Astrocyte (in vitro differentiated cells and primary cell): Measurements from ENCODE around the gene CENPB. TPM values are rescaled to one million over a fixed set of nuclear protein-coding genes. Genes with fewer than 3 reads are reported as not detected.
A peak's percentile ranks its signal among the peaks of the same experiment; 100 is the strongest.

ENCODE experiments used
- DNase-seq: peaks from one replicate; pipeline ENCODE4 v3.0.0-alpha.2; 2010; ENCODE audit warnings: low read depth
- FAIRE-seq: peaks from 2 replicates; lab custom pipeline; 2011; peaks lifted over from hg19 to GRCh38; lab: Jason Lieb, UNC
- H2AFZ ChIP-seq: 2 replicates; pipeline ENCODE4 v1.6.0; 2012; ENCODE audit warnings: low read depth, low read length, inconsistent platforms
- H3K27ac ChIP-seq: 2 replicates; pipeline ENCODE4 v1.5.1; 2011; ENCODE audit warnings: low read depth, low read length, inconsistent platforms
- H3K27me3 ChIP-seq: 2 replicates; pipeline ENCODE4 v1.6.0; 2011; ENCODE audit warnings: low read length, inconsistent platforms; ENCODE audit not compliant: insufficient read depth
- H3K36me3 ChIP-seq: 2 replicates; pipeline ENCODE4 v1.5.1; 2011; ENCODE audit warnings: low read length, inconsistent platforms; ENCODE audit not compliant: insufficient read depth
- H3K4me1 ChIP-seq: 2 replicates; pipeline ENCODE4 v1.5.1; 2011; ENCODE audit warnings: low read length, inconsistent platforms; ENCODE audit not compliant: insufficient read depth
- H3K4me2 ChIP-seq: 2 replicates; pipeline ENCODE4 v1.6.0; 2012; ENCODE audit warnings: low read length, inconsistent platforms
- H3K4me3 ChIP-seq: 2 replicates; pipeline ENCODE4 v1.5.1; 2011; ENCODE audit warnings: low read depth, mild to moderate bottlenecking, low read length, inconsistent platforms; ENCODE audit not compliant: insufficient read depth
- H3K79me2 ChIP-seq: 2 replicates; pipeline ENCODE4 v1.6.0; 2012; ENCODE audit warnings: mild to moderate bottlenecking, low read length, inconsistent platforms; ENCODE audit not compliant: insufficient read depth
- H3K9ac ChIP-seq: 2 replicates; pipeline ENCODE4 v1.6.0; 2012; ENCODE audit warnings: mild to moderate bottlenecking, low read length, inconsistent platforms
- H3K9me3 ChIP-seq: 2 replicates; pipeline ENCODE4 v1.5.1; 2012; ENCODE audit warnings: low read depth, mild to moderate bottlenecking, low read length, inconsistent platforms; ENCODE audit not compliant: insufficient read depth
- H4K20me1 ChIP-seq: 2 replicates; pipeline ENCODE4 v1.6.0; 2012; ENCODE audit warnings: low read length, inconsistent platforms; ENCODE audit not compliant: insufficient read depth
- H3K27ac Mint-ChIP-seq: one replicate; pipeline ENCODE4 v1.8.0; 2021; ENCODE audit warnings: mild to moderate bottlenecking, mixed read lengths; ENCODE audit not compliant: unreplicated experiment
- H3K27me3 Mint-ChIP-seq: one replicate; pipeline ENCODE4 v1.8.0; 2021; ENCODE audit warnings: low read depth, mixed read lengths; ENCODE audit not compliant: unreplicated experiment
- H3K36me3 Mint-ChIP-seq: one replicate; pipeline ENCODE4 v1.8.0; 2021; ENCODE audit warnings: low read depth, mixed read lengths; ENCODE audit not compliant: unreplicated experiment
- H3K4me1 Mint-ChIP-seq: one replicate; pipeline ENCODE4 v1.8.0; 2021; ENCODE audit warnings: low read depth, mixed read lengths; ENCODE audit not compliant: unreplicated experiment
- H3K4me3 Mint-ChIP-seq: one replicate; pipeline ENCODE4 v1.8.0; 2021; ENCODE audit warnings: mild to moderate bottlenecking, moderate library complexity, mixed read lengths; ENCODE audit not compliant: unreplicated experiment
- H3K9me3 Mint-ChIP-seq: one replicate; pipeline ENCODE4 v1.8.0; 2021; ENCODE audit warnings: mild to moderate bottlenecking, mixed read lengths; ENCODE audit not compliant: unreplicated experiment
- CTCF ChIP-seq: IDR thresholded peaks from 2 replicates; pipeline ENCODE4 v1.5.1; 2011; ENCODE audit warnings: low read depth, mild to moderate bottlenecking, inconsistent platforms, low read length, moderate library complexity; ENCODE audit not compliant: insufficient read depth
- EZH2 ChIP-seq: IDR thresholded peaks from 2 replicates; pipeline ENCODE4 v1.6.1; 2012; ENCODE audit warnings: mild to moderate bottlenecking, low read length, inconsistent platforms; ENCODE audit not compliant: insufficient read depth
- total RNA-seq: library from RNA; stranded (reverse); gene quantifications from 2 replicates; pipeline ENCODE4 v1.2.1, GENCODE V29; 2021

Gene CENPB
- total RNA-seq, 1 donor from 2014 or later = 39.1 TPM

DNA sequence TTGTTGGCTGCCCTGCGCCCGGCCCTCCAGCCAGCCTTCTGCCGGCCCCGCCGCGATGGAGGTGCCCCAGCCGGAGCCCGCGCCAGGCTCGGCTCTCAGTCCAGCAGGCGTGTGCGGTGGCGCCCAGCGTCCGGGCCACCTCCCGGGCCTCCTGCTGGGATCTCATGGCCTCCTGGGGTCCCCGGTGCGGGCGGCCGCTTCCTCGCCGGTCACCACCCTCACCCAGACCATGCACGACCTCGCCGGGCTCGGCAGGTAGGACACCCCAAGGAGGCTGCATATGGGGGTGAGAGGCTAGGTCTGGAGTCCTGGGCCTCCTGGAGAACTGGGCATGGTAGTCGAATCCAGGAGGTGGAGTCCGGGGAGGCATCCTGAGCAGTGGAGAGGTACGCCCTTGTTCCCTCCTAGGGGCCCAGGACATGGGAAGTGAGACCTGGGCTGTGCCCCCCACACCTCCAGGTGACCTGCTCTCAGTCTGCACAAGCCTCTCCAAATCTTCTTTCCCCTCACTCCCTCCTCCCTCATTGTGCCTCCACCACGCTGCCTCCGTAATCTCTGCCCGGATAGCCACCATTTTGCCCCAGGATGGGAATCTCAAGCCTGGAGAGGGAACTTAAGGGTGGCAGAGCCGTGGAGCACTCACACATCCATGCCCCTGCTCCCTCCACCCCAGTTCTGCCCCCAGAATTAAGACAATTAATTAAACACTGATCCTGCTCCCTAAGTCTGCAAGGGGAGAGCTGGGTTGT lies 10.1 kb upstream of the CENPB start:
- Mint-ChIP-seq H3K9me3 (no peaks in the 10 kb centered on the region), H3K27me3 (no peaks in the 10 kb centered on the region), H3K36me3 (peaks cover 5% of the 10 kb centered on the region), H3K4me1 (peaks cover 11% of the 10 kb centered on the region), H3K4me3 (peak overlapping the region; percentile 64), H3K27ac (peak overlapping the region; percentile 26)
- Histone ChIP-seq H3K4me1 (peaks cover 30% of the 10 kb centered on the region), H3K4me2 (peak overlapping the region; percentile 89), H3K27ac (peak overlapping the region; percentile 63), H3K9me3 (no peaks in the 10 kb centered on the region), H4K20me1 (peaks cover 6% of the 10 kb centered on the region), H3K4me3 (peak overlapping the region; percentile 73), H2AFZ (peak overlapping the region; percentile 18), H3K27me3 (no peaks in the 10 kb centered on the region), H3K79me2 (peaks cover 34% of the 10 kb centered on the region), H3K9ac (peak overlapping the region; percentile 87), H3K36me3 (peaks cover 9% of the 10 kb centered on the region)
- DNase-seq = no peak
- TF ChIP-seq EZH2 = no peak
- TF ChIP-seq CTCF = no peak
- no peak for FAIRE-seq

DNA sequence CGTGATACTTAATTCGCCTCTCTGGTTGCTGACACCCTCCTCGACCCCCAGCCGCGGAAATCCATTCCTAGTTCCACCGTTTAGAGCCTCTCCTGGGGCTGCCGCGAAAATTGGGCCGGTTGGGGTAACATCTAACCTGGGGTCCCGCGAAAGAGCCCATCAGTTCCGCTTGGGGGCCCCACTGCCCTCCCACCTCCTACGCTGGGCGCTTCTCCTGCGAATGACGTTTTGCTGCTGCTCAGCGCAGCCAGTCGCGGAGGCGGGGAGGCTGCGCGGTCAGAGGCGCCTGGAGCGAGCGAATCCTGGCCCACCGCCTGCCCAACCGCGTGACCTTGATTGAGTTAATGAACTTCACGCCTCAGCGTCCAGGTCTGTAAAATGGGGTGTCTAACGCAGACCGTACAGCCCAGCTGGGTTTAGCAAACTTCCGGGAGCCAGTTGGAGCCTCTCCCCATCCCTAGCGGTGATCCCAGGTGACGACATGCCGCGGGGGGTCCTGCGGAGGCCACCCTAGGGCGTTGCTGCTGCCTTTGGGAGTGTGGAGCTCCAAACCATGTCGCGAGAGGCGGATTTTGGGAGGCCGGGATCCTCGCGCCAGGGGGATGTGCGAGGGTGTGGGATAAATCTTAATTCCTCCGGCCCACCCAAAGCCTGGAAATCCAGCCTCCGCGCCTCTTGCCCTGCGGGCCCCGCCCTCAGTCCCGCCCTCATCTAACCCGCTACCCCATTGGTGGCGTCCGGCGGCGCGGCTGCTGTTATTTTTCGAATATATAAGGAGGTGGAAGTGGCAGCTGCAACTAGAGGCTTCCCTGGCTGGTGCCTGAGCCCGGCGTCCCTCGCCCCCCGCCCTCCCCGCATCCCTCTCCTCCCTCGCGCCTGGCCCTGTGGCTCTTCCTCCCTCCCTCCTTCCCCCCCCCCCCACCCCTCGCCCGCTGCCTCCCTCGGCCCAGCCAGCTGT lies 9.2 kb upstream of the CENPB start, which contains the start of gene CDC25B:
TSS of gene CDC25B (plus strand) at position 800 of the 958 bp plus-strand sequence. CDS start 222 bp downstream, outside the sequence.
- Histone ChIP-seq H3K36me3 (peaks cover 3% of the 10 kb centered on the region), H3K79me2 (peaks cover 34% of the 10 kb centered on the region), H4K20me1 (peaks cover 6% of the 10 kb centered on the region), H3K4me2 (peak within 1 kb of the TSS; percentile 89), H3K4me3 (peak within 1 kb of the TSS; percentile 73), H3K27me3 (no peaks in the 10 kb centered on the region), H3K9me3 (no peaks in the 10 kb centered on the region), H2AFZ (peak within 1 kb of the TSS; percentile 99), H3K27ac (peak within 1 kb of the TSS; percentile 89), H3K4me1 (peaks cover 30% of the 10 kb centered on the region), H3K9ac (peak within 1 kb of the TSS; percentile 87)
- H3K4me3 Mint-ChIP-seq = peak within 1 kb of the TSS; percentile 86
- no peaks in the 10 kb centered on the region for H3K9me3 Mint-ChIP-seq
- H3K36me3 Mint-ChIP-seq = peaks cover 5% of the 10 kb centered on the region
- H3K27ac Mint-ChIP-seq = peak within 1 kb of the TSS; percentile 66
- peak; percentile 73 for DNase-seq
- TF ChIP-seq EZH2 (no peak), CTCF (no peak)
- peaks cover 11% of the 10 kb centered on the region for H3K4me1 Mint-ChIP-seq
- FAIRE-seq = no peak
- H3K27me3 Mint-ChIP-seq = peaks cover 8% of the 10 kb centered on the region
